Loucy (cell line): Measurements from ENCODE around the gene SCAMP1.
"Not testable (repeated sequence)": the region's sequence is repeated elsewhere in the genome, so short reads cannot be mapped to it uniquely, and the experiment has no call there.

Experiments
- H2AFZ ChIP-seq: fragments of 200-600 bp; sonication (generic); 2 replicates; pipeline ENCODE4 v1.6.0; 2016; ENCODE audit warnings: antibody characterized with exemption, mild to moderate bottlenecking, low read length, moderate library complexity
- H3F3A ChIP-seq: fragments of 200-600 bp; 2 replicates; pipeline ENCODE4 v1.6.0; 2016; ENCODE audit warnings: antibody characterized with exemption, low read depth, mild to moderate bottlenecking
- H3K27me3 ChIP-seq: fragments of 200-600 bp; sonication (generic); 2 replicates; pipeline ENCODE4 v1.6.1; 2014; ENCODE audit warnings: low read length, mild to moderate bottlenecking; ENCODE audit not compliant: insufficient read depth, poor library complexity, severe bottlenecking
- H3K36me3 ChIP-seq: fragments of 200-600 bp; sonication (generic); 2 replicates; pipeline ENCODE4 v1.6.1; 2016; ENCODE audit warnings: low read length; ENCODE audit not compliant: insufficient read depth
- H3K4me1 ChIP-seq: fragments of 200-600 bp; sonication (generic); 2 replicates; pipeline ENCODE4 v1.5.1; 2014; ENCODE audit warnings: low read length, mild to moderate bottlenecking; ENCODE audit not compliant: insufficient read depth, poor library complexity, severe bottlenecking
- H3K4me2 ChIP-seq: fragments of 200-600 bp; sonication (generic); 2 replicates; pipeline ENCODE4 v1.6.0; 2014; ENCODE audit warnings: antibody characterized with exemption, low read length, low read depth, mild to moderate bottlenecking; ENCODE audit not compliant: poor library complexity, severe bottlenecking
- H3K4me3 ChIP-seq: fragments of 200-600 bp; sonication (generic); 2 replicates; pipeline ENCODE4 v1.5.1; 2014; ENCODE audit warnings: low read length, mild to moderate bottlenecking, mixed read lengths; ENCODE audit not compliant: poor library complexity, severe bottlenecking
- H3K79me2 ChIP-seq: fragments of 200-600 bp; sonication (generic); 2 replicates; pipeline ENCODE4 v1.6.1; 2014; ENCODE audit warnings: low read length; ENCODE audit not compliant: insufficient read depth
- H3K9ac ChIP-seq: fragments of 200-600 bp; sonication (generic); 2 replicates; pipeline ENCODE4 v1.6.0; 2014; ENCODE audit warnings: mild to moderate bottlenecking, low read depth, low read length, moderate library complexity; ENCODE audit not compliant: poor library complexity, severe bottlenecking
- H3K9me2 ChIP-seq: fragments of 200-600 bp; sonication (generic); replicated peaks from 2 replicates; pipeline ENCODE4 v1.6.1; 2016; ENCODE audit warnings: low read depth, low read length, mixed read lengths
- H3K9me3 ChIP-seq: fragments of 200-600 bp; sonication (generic); 2 replicates; pipeline ENCODE4 v1.6.1; 2014; ENCODE audit warnings: mild to moderate bottlenecking, antibody characterized with exemption, low read length, low read depth; ENCODE audit not compliant: insufficient read depth
- H4K20me1 ChIP-seq: fragments of 200-600 bp; sonication (generic); 2 replicates; pipeline ENCODE4 v1.6.0; 2014; ENCODE audit warnings: antibody characterized with exemption, low read length, mild to moderate bottlenecking; ENCODE audit not compliant: insufficient read depth, poor library complexity, severe bottlenecking
- EZH2phosphoT487 ChIP-seq: fragments of 200-600 bp; IDR thresholded peaks from 2 replicates; pipeline ENCODE4 v1.6.1; 2018; ENCODE audit warnings: antibody characterized with exemption, mild to moderate bottlenecking, moderate library complexity, borderline replicate concordance
- TF ChIP-seq, protein P1 (sequence below): fragments of 200-600 bp; sonication (generic); conservative IDR thresholded peaks from 2 replicates; pipeline ENCODE4 v1.5.1; 2014; ENCODE audit warnings: mild to moderate bottlenecking, antibody characterized with exemption, low read length

Gene SCAMP1

DNA sequence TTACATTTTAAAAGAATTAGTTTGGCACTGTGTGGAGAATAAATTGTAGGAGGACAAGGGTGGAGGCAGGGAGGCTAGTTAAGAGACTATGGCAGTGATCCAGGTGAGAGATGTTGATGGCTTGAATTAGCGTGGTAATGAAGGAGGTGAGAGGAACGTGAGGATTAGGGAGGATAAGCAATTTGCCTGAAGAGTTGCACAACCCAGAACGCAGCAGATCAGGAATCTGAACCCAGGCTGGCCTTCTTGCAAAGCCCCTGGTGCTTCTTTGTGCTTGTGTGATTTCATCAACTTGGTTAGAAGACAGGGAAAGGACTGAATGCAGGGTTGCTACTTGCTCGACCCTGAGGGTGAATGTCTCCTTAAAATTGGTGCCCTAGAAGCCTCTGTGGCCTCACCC is 6.9 kb upstream of the SCAMP1 start:
- Histone ChIP-seq H3K9ac (no peak overlapping the region), H3K4me1 (peaks cover under 1% of the 10 kb centered on the region), H3F3A (no peaks in the 10 kb centered on the region), H3K36me3 (no peaks in the 10 kb centered on the region), H3K79me2 (peaks cover 8% of the 10 kb centered on the region; the same call in 1 of the 2 replicates), H3K9me2 (no peaks in the 10 kb centered on the region), H2AFZ (no peak overlapping the region), H3K9me3 (no peaks in the 10 kb centered on the region), H3K27me3 (no peaks in the 10 kb centered on the region), H4K20me1 (no peaks in the 10 kb centered on the region), H3K4me2 (no peak overlapping the region), H3K4me3 (no peak overlapping the region)
- TF ChIP-seq, protein P1, sequence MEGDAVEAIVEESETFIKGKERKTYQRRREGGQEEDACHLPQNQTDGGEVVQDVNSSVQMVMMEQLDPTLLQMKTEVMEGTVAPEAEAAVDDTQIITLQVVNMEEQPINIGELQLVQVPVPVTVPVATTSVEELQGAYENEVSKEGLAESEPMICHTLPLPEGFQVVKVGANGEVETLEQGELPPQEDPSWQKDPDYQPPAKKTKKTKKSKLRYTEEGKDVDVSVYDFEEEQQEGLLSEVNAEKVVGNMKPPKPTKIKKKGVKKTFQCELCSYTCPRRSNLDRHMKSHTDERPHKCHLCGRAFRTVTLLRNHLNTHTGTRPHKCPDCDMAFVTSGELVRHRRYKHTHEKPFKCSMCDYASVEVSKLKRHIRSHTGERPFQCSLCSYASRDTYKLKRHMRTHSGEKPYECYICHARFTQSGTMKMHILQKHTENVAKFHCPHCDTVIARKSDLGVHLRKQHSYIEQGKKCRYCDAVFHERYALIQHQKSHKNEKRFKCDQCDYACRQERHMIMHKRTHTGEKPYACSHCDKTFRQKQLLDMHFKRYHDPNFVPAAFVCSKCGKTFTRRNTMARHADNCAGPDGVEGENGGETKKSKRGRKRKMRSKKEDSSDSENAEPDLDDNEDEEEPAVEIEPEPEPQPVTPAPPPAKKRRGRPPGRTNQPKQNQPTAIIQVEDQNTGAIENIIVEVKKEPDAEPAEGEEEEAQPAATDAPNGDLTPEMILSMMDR: no peak
- TF ChIP-seq EZH2phosphoT487: no peak

DNA sequence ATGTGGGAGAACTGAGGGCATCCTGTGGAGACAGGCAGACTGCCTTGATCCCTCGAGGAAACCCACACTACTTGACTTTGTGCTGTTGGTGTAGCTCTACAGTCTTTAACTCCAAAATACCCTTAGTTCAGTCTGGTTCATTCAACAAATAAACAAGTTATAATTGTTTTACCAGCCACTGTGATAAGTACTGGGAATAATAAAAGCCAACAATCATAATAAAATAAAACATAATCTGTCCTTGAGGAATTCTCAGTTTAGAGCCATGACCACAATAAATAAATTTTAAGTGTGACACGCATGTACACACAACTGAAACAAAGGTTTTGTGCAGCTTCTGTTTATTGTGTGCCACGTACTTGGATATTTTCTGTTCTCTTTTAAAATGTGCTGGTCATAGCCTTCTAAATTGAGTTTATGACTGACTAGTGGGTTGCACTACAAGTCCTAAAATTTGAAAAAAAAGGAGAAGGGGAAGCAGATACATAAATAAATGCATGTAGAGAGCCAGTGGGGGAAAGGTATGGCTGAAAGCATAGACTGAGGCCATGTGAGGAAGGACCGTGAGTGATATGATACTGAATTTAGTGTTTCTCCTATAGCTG is 6.2 kb upstream of the SCAMP1 start:
- Histone ChIP-seq H3K9ac (no peak overlapping the region), H3K9me3 (no peaks in the 10 kb centered on the region), H3K36me3 (no peaks in the 10 kb centered on the region), H4K20me1 (peaks cover 3% of the 10 kb centered on the region), H3K27me3 (no peaks in the 10 kb centered on the region), H3K4me2 (no peak overlapping the region), H3K4me3 (no peak overlapping the region), H3K79me2 (peaks cover 14% of the 10 kb centered on the region), H3K9me2 (no peaks in the 10 kb centered on the region), H3K4me1 (peaks cover 7% of the 10 kb centered on the region), H2AFZ (no peak overlapping the region), H3F3A (no peaks in the 10 kb centered on the region)
- no peak for TF ChIP-seq EZH2phosphoT487
- TF ChIP-seq, protein P1: no peak

DNA sequence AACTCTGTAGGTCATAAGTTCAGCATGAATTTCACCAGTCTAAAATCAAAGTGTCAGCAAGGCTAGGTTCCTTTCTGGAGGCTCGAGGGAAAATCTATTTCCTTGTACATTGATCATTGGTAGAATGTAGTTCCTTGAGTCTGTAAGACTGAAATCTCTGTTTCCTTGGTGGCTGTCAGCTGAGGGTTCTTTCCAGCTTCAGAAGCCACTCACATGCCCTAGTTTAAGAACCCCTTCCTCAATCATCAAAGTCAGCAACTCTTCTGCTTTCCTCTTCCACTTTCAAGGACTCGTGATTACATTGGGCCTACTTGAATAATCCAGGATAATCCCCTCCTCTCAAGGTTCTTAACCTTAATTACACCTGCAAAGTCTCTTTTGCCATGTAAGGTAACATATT is 4.9 kb upstream of the SCAMP1 start:
- H3K79me2 ChIP-seq: peaks cover 21% of the 10 kb centered on the region
- H3K9me2 ChIP-seq: no peaks in the 10 kb centered on the region
- no peak overlapping the region for H3K4me2 ChIP-seq
- TF ChIP-seq, protein P1: no peak
- no peak for TF ChIP-seq EZH2phosphoT487
- H3K9me3 ChIP-seq: no peaks in the 10 kb centered on the region
- no peaks in the 10 kb centered on the region for H3F3A ChIP-seq
- H3K36me3 ChIP-seq: no peaks in the 10 kb centered on the region
- H3K4me3 ChIP-seq: no peak overlapping the region
- H2AFZ ChIP-seq: no peak overlapping the region
- H3K4me1 ChIP-seq: peaks cover 7% of the 10 kb centered on the region
- H4K20me1 ChIP-seq: peaks cover 4% of the 10 kb centered on the region
- H3K9ac ChIP-seq: no peak overlapping the region
- no peaks in the 10 kb centered on the region for H3K27me3 ChIP-seq

DNA sequence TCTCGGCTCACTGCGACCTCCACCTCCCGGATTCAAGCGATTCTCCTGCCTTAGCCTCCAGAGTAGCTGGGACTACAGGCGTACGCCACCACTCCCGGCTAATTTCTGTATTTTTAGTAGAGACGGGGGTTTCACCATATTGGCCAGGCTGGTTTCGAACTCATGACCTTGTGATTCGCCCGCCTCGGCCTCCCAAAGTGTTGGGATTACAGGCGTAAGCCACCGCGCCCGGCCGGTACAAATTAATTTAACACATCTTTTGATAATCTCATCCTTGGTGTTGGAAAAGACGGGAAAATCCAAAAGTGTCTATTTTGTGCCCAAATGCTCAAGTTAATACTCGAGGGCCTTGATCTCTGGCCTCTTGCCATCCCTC is 974 bp upstream of the SCAMP1 start:
- peaks cover 56% of the 10 kb centered on the region for H3K79me2 ChIP-seq
- not testable (repeated sequence) for H3K27me3 ChIP-seq, H3F3A ChIP-seq, H3K9me2 ChIP-seq, H3K9me3 ChIP-seq, H3K36me3 ChIP-seq
- H3K4me3 ChIP-seq: peak overlapping the region; percentile 92
- H2AFZ ChIP-seq: peak overlapping the region; percentile 98
- peak overlapping the region; percentile 93 for H3K9ac ChIP-seq
- H3K4me2 ChIP-seq: peak overlapping the region; percentile 89
- peaks cover 19% of the 10 kb centered on the region for H4K20me1 ChIP-seq
- H3K4me1 ChIP-seq: peaks cover 26% of the 10 kb centered on the region
